Stimulated activated CD4-positive, alpha-beta T cell treated with anti-CD3 and anti-CD28 coated beads, Interleukin-4, amount 100 ng/mL, for 1 hour (primary cell): Measurements from ENCODE around the gene SYCE1L.
"Not testable (repeated sequence)": the region's sequence is repeated elsewhere in the genome, so short reads cannot be mapped to it uniquely, and the experiment has no call there.

Source experiments
- DNase-seq: peaks from one replicate; pipeline ENCODE4 v3.0.0-alpha.2; 2020

Gene SYCE1L

DNA sequence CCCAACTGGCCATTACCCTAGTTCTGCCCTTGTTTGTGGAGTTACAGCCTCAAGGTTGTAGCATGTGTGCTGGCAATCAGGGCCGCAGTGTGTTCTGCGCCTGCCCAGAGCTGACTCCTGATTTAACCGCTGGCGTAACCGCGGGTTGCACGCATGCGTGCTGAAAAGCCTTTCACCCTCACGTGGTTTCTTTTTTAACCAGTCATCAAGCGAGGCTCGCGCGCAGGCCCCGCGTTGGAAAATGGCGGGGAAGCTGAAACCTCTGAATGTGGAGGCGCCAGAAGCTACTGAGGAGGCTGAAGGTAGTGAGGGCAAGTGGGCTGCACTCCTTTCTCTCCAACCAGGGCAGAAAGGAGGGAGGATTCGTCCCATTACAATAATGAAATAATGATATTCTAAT is at the start of gene SYCE1L:
Gene SYCE1L, plus strand, starts transcription at position 198 of the 400 bp plus-strand sequence. Its CDS starts 44 bp downstream, at position 242.
- no peak for DNase-seq

- DNase-seq = no peak
Measured at GRCh38 chr16:77157346-77158058, 41.7 kb upstream of the SYCE1L start.

- no peak for DNase-seq
Measured at GRCh38 chr16:77158293-77158692, 40.9 kb upstream of the SYCE1L start.

DNA sequence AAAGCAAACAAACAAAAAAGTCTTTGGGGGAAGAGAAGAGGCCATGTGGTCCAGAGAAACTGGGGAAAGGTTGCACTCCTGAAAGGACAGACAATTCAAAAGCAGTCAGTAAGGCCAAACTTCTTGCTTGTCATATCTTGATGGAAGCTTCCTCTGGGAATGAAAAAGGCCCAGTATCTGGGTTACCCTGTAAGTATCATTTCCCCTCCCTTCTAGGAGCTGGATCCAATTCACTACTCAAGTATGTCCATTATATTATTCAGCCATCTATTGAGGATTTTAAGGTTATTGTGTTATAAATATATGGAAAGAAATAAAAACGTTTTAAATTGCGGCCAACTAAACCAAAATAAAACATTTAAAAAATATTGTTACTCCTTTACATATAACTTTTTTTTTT is 34.2 kb upstream of the SYCE1L start:
- DNase-seq = no peak

- not testable (repeated sequence) for DNase-seq
Measured at GRCh38 chr16:77165536-77166236, 33.5 kb upstream of the SYCE1L start.

DNA sequence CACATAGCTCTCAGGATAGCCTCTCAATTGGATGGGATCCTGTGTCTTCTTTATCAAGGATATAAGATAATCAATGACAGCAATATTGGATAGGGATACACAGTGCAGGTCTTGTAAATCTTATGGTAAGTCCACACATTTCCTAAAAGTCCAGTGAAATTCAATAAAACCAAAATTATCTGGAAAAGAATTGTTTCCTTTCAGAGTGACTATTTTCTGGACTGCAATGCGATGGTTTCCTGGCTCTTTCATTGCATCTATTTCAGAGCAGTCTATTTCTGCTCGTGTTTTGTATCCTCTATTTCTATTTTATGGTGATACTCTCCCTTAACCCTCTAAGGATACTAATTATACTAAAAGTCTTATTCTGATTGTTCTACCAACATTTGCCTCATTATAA is 32.5 kb upstream of the SYCE1L start:
- no peak for DNase-seq

- no peak for DNase-seq
Measured at GRCh38 chr16:77168901-77169300, 30.3 kb upstream of the SYCE1L start.

GRCh38 chr16:77169650-77170236 is 29.5 kb upstream of the SYCE1L start:
- DNase-seq = peak; percentile 32

GRCh38 chr16:77170805-77171204 is 28.4 kb upstream of the SYCE1L start:
- no peak for DNase-seq

DNA sequence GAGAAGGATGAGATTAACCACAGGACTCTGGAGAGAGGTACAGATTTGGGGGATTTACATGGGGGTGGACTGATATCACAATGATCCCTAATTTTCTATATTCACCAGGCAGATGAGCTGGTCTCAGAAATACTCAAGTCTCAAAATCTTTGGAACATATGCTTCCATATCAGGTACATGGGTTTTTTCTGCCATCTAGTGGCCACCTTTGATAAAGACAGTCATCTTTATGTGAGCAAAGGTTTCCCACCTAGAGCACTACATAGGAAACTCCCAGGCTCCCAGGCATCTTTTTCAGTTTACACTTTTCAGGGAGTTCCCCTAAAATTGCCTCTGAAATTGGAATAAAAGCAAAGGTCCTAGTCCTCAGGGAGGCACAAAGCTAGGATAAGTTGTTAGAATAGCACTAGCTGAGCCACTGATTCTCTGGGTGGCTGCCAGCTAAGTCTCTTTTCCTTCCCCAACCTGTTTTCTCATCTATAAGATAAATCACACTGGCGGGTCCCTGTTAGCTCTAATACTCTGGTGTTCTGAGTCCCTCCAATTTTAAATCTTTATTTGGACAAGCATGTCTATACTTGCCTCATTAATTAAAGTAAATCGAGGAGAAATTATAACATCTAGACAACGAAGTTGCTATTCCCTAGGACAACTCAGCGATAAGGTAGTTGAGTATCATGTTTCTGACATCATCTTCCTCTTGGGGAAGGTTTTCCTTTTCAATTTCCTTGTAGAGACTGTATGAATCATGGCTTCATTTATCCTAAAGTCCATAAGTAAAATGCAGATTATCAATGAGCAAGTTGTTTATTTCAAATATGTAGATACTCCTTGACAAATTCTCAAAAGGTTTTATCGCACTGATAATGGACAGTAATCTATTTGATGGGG is 27.2 kb upstream of the SYCE1L start:
- DNase-seq = no peak

- DNase-seq = no peak
Measured at GRCh38 chr16:77172951-77173350, 26.3 kb upstream of the SYCE1L start.

GRCh38 chr16:77183137-77183536 is 16.1 kb upstream of the SYCE1L start:
- DNase-seq = no peak

GRCh38 chr16:77186298-77186697 is 12.9 kb upstream of the SYCE1L start:
- not testable (repeated sequence) for DNase-seq

- DNase-seq = no peak
Measured at GRCh38 chr16:77190190-77190477, 9.1 kb upstream of the SYCE1L start.

GRCh38 chr16:77190478-77191258 is 8.5 kb upstream of the SYCE1L start, which contains the start of gene MON1B:
MON1B (plus strand) TSS chr16:77191190; CDS start chr16:77191486, 296 bp downstream.
- peak; percentile 91 for DNase-seq

DNA sequence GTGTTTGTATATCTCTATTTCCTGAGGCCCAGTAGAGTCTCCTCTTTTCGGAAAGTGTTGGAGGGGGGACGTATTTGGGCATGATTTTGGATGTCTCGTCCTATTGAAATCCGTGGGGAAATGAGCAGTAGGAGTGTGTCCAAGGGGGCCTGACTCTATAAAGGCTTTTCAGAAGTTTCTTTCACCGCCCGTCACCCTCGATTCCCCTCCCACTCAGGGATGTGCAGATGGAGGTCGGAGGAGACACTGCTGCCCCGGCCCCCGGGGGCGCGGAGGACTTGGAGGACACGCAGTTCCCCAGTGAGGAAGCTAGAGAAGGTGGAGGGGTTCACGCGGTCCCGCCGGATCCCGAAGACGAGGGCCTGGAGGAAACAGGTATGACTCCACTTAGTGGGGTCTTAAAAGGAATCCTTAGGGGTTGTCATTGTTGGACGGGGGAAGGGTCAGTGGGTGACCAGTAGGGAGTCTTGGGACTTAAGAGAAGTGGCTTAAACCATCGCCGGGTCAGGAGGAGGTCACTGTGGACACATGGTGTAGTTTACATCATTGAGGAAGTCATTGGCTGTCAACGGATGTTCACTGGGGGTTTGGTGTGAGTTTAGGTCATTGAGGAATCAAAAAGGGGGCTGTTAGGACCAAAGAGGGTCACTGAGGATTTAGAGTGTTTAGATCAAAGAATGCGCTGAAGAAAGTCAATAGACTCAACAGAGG is 7.8 kb upstream of the SYCE1L start:
- DNase-seq = peak; percentile 26

- no peak for DNase-seq
Measured at GRCh38 chr16:77193377-77193776, 5.8 kb upstream of the SYCE1L start.

- DNase-seq = no peak
Measured at GRCh38 chr16:77194295-77195231, 4.6 kb upstream of the SYCE1L start.

GRCh38 chr16:77195411-77195810 is 3.8 kb upstream of the SYCE1L start:
- DNase-seq = no peak

DNA sequence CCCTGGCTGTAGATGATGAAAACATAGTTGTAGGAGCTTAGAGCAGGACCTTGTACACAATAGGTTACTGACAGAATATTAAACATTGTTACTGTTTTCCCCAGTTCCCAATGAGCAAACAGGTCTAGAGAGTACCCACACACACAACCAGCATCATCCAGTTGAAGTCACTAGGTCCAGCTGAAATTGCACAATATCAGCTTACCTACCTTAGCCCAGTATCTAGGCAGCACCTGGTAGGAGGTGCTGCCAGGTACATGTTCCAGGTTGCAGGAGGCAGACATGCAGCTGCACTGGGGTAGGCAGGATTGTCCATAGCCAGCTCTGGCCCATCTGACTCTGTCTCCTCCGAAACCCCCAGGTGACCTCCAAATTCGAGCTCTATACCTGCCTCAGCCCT is 1.5 kb upstream of the SYCE1L start:
- no peak for DNase-seq

DNA sequence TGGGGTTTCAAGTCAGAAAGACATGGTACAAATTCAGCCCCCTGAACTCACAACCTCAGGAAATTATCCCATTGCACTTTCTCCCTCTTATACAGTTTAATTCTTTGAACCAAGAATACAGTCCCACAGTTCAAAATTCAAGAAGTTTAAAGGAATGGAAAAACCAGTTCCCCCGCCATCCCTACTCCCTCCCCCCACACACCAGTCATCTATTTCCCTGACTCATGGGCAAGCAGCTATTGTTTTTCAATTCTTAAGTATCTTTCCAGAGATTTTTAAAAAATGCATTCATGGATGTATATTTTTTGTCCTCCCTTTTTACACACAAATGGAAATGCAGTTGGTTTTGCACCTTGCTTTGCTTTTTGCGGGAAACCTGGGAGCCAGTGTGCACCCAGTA is 7.3 kb downstream of the SYCE1L start:
- no peak for DNase-seq
